ENCODE data around the gene SESN2. TPM values are rescaled to one million over a fixed set of nuclear protein-coding genes. Genes with fewer than 3 reads are reported as not detected.
A peak's percentile ranks its signal among the peaks of the same experiment; 100 is the strongest.

Gene SESN2
- total RNA-seq (10 to 100 TPM in 3 of 4 donors, 1 to 10 TPM in 1; 8.1 to 25.5 (median 12.2) TPM), polyA plus RNA-seq (10 to 100 TPM in 2 of 3 donors, 1 to 10 TPM in 1; 9.1 to 34.9 (median 12.4) TPM)
- long read RNA-seq, donor 1, transcript SESN2-201 (10 exons, 3,453 nt): major isoform, 11 of 18 reads
- long read RNA-seq, donor 1, partial matches to known transcripts: 2 of 18 reads
- long read RNA-seq, donor 1, other reads (novel, unspliced or antisense): 5 of 18 reads
- long read RNA-seq, donor 2, transcript SESN2-201 (10 exons, 3,453 nt): major isoform, 55 of 75 reads
- long read RNA-seq, donor 2, partial matches to known transcripts: 11 of 75 reads
- long read RNA-seq, donor 2, other reads (novel, unspliced or antisense): 9 of 75 reads

GRCh38 chr1:28259252-28259933 is at the start of gene SESN2:
SESN2 (plus strand) TSS chr1:28259518; CDS start chr1:28259848, 330 bp downstream.
- H3K27ac ChIP-seq: peak within 1 kb of the TSS; percentile 86
- no peaks in the 10 kb centered on the region for H3K27me3 ChIP-seq (ENCODE audit: insufficient read depth in 3 of 3, low read length in 2 of 3)
- WGBS, 3 donors: 0% methylated on average over 52 to 76 of the region's 76 CpGs
- H3K4me1 ChIP-seq: peaks cover 28% of the 10 kb centered on the region
- ATAC-seq (peak; percentile 96 to 98 (median 97)), DNase-seq (peak; percentile 100)
- H3K36me3 ChIP-seq (ENCODE audit: insufficient read depth in 1 of 2, low read depth in 1 of 2): no peaks in the 10 kb centered on the region
- intact Hi-C loops (cut with DNase I): no loop called here
- no peak for TF ChIP-seq CTCF (IDR thresholded peaks at IDR 0.05)
- peak within 1 kb of the TSS; percentile 96 for H3K4me3 ChIP-seq
- no peaks in the 10 kb centered on the region for H3K9me3 ChIP-seq

- Histone ChIP-seq H3K4me1 (peaks cover 22% of the 10 kb centered on the region), H3K4me3 (no peak overlapping the region), H3K27me3 (ENCODE audit: insufficient read depth in 3 of 3, low read length in 2 of 3) (no peaks in the 10 kb centered on the region), H3K27ac (peak overlapping the region; percentile 62), H3K9me3 (no peaks in the 10 kb centered on the region), H3K36me3 (ENCODE audit: insufficient read depth in 1 of 2, low read depth in 1 of 2) (peaks cover 13 to 88% of the 10 kb centered on the region in 2 donors)
- DNase-seq: no peak
- WGBS, 3 donors: 13 to 26% (median 15%) methylated on average over 1 of the region's 1 CpG
- no peak for TF ChIP-seq CTCF (IDR thresholded peaks at IDR 0.05)
- intact Hi-C loops (cut with DNase I): loop anchor here (2.0 kb wide), 1 partner anchor 119 kb away; no protein-coding TSS in a partner anchor
- ATAC-seq: peak in 3 of 4 donors; percentile 41 to 53 (median 47)
Measured at GRCh38 chr1:28209700-28210099, 49.6 kb upstream of the SESN2 start.

- ATAC-seq (no peak), DNase-seq (no peak)
- WGBS, 3 donors: 31 to 92% (median 56%) methylated on average over 2 of the region's 2 CpGs
- H3K27me3 ChIP-seq (ENCODE audit: insufficient read depth in 3 of 3, low read length in 2 of 3): no peaks in the 10 kb centered on the region
- peaks cover 22% of the 10 kb centered on the region for H3K4me1 ChIP-seq
- intact Hi-C loops (cut with DNase I): no loop called here
- no peaks in the 10 kb centered on the region for H3K9me3 ChIP-seq
- peaks cover 11 to 60% of the 10 kb centered on the region in 2 donors for H3K36me3 ChIP-seq (ENCODE audit: insufficient read depth in 1 of 2, low read depth in 1 of 2)
- TF ChIP-seq CTCF (IDR thresholded peaks at IDR 0.05): no peak
- H3K27ac ChIP-seq: peak overlapping the region; percentile 53
- no peak overlapping the region for H3K4me3 ChIP-seq
Measured at GRCh38 chr1:28213315-28213714, 46.0 kb upstream of the SESN2 start.

- no peak for TF ChIP-seq CTCF (IDR thresholded peaks at IDR 0.05)
- peaks cover 0 to 65% of the 10 kb centered on the region in 2 donors for H3K36me3 ChIP-seq (ENCODE audit: insufficient read depth in 1 of 2, low read depth in 1 of 2)
Measured at GRCh38 chr1:28229089-28229488, 30.2 kb upstream of the SESN2 start.

More at GRCh38 chr1:28229089-28229488, 30.2 kb upstream of the SESN2 start:
- Histone ChIP-seq H3K27me3 (ENCODE audit: insufficient read depth in 3 of 3, low read length in 2 of 3) (no peaks in the 10 kb centered on the region), H3K27ac (no peak overlapping the region), H3K4me1 (peaks cover 20% of the 10 kb centered on the region), H3K9me3 (no peaks in the 10 kb centered on the region), H3K4me3 (no peak overlapping the region)
- ATAC-seq: no peak
- DNase-seq: no peak
- intact Hi-C loops (cut with DNase I): no loop called here
